ENCODE results near the gene ECEL1. TPM values are rescaled to one million over a fixed set of nuclear protein-coding genes. Genes with fewer than 3 reads are reported as not detected.
"Not testable (repeated sequence)": the region's sequence is repeated elsewhere in the genome, so short reads cannot be mapped to it uniquely, and the experiment has no call there.

Gene ECEL1, protein sequence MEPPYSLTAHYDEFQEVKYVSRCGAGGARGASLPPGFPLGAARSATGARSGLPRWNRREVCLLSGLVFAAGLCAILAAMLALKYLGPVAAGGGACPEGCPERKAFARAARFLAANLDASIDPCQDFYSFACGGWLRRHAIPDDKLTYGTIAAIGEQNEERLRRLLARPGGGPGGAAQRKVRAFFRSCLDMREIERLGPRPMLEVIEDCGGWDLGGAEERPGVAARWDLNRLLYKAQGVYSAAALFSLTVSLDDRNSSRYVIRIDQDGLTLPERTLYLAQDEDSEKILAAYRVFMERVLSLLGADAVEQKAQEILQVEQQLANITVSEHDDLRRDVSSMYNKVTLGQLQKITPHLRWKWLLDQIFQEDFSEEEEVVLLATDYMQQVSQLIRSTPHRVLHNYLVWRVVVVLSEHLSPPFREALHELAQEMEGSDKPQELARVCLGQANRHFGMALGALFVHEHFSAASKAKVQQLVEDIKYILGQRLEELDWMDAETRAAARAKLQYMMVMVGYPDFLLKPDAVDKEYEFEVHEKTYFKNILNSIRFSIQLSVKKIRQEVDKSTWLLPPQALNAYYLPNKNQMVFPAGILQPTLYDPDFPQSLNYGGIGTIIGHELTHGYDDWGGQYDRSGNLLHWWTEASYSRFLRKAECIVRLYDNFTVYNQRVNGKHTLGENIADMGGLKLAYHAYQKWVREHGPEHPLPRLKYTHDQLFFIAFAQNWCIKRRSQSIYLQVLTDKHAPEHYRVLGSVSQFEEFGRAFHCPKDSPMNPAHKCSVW
- 0.12 TPM in 1 of 2 replicates, not detected in the other for total RNA-seq

DNA sequence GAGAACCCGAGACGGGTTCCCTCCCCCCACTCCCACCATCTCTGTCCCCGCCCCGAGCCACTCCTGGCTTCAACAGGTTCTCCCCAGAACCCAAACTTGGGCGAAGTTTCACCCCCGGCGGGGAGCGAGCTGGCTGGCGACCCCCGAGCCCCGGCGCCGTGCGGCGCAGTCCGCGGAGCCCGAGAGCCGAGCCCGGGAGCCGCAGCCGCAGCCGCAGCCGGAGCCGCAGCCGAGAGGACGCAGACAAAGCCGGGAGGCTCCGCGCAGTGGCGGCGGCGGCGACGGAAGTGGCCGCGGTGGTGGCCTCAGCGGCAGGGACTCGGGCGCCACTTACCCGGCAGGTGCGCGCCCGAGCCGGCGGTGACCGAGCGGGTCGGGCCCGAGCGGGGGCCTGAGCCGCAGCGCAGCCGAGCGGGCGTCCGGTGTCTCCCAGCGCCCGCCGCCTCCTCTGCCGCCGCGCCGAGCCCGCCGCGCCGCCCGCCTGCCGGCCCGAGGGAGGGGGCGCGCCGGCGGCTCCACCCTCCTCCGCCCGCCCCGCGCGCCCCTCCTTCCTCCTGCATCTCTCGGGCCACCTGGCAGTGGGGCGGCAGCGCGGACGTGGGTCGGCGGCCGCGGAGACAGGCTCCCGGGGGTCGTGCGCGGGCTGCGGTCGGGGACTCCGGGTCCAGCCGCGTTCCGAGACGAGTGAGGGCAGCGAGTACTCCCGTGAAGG, at the start of gene ECEL1:
Gene ECEL1 (minus strand): TSS at position 450 of the 712 bp plus-strand sequence. CDS start 1,181 bp downstream, outside the sequence.
- Mint-ChIP-seq H3K9me3 (no peaks in the 10 kb centered on the region), H3K4me3 (no peak within 1 kb of the TSS), H3K27me3 (ENCODE audit: insufficient read depth) (peaks cover 31% of the 10 kb centered on the region), H3K27ac (no peak within 1 kb of the TSS), H3K4me1 (ENCODE audit: low read depth) (no peaks in the 10 kb centered on the region), H3K36me3 (ENCODE audit: low read depth) (no peaks in the 10 kb centered on the region)
- DNase-seq (ENCODE audit: low spot score) = no peak
- intact Hi-C loops (cut with micrococcal nuclease) = no loop called here

DNA sequence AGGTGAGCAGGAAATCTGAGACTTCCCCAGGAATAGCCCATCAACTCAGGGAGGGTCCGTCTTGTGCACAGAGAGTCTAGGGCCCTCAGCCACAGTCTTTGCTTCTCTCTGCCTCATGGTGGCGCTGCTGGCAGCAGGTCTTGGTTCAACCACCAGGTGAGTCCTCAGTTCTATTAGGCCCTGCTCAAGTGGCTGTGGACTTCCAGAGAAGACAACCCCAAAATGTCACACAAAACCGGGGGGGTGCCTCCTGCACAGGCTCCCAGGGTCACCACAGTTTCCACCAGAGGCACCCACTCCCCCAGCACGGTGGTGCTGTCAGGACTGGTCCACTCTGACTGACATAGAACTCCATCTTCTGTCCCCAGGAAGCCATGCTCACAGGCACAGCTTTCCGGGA, 49.4 kb upstream of the ECEL1 start:
- DNase-seq (ENCODE audit: low spot score) = no peak
- H3K36me3 Mint-ChIP-seq (ENCODE audit: low read depth) = no peaks in the 10 kb centered on the region
- intact Hi-C loops (cut with micrococcal nuclease) = no loop called here
- H3K27ac Mint-ChIP-seq = no peak overlapping the region
- peaks cover 5% of the 10 kb centered on the region for H3K4me1 Mint-ChIP-seq (ENCODE audit: low read depth)
- no peak overlapping the region for H3K4me3 Mint-ChIP-seq
- peaks cover 6% of the 10 kb centered on the region for H3K9me3 Mint-ChIP-seq
- peaks cover 8% of the 10 kb centered on the region for H3K27me3 Mint-ChIP-seq (ENCODE audit: insufficient read depth)

DNA sequence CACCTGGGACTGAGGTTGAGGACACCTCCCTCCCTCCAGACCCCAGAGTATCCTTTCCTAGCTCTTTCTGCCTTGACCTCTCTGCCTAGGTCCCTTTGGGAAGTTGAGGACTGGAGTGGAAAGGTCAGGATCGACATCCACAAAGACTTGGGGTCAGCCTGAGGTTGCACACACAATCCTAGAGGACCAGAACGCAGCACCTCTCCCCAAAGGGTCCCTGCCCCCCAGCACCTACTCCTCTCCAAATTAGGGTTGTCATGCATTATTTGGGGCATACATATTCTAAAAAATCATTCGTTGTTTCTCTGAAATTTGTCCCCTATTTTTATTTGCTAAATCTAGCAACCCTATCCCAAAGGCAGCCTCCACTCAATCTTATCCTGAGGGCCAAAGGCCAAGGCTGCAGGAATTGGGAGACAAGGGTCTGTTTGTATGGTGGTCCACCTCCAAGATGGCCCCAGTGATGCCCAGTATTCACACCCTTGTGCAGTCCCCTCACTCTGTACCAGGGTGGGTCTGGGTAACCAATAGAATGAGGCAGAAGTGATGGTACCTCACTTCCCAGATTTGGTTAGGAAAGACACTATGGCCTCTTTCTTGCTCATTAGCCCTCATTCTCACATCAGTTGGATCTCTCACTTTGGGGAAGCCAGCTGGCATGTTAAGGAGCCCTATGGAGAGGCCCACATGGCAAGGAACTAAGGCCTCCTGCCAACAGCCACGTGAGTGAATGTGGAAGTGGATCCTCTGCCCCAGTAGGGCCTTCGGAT, 48.3 kb upstream of the ECEL1 start:
- Mint-ChIP-seq H3K9me3 (peaks cover 6% of the 10 kb centered on the region), H3K4me1 (ENCODE audit: low read depth) (peaks cover 5% of the 10 kb centered on the region), H3K4me3 (no peak overlapping the region), H3K27ac (no peak overlapping the region), H3K27me3 (ENCODE audit: insufficient read depth) (peaks cover 8% of the 10 kb centered on the region), H3K36me3 (ENCODE audit: low read depth) (no peaks in the 10 kb centered on the region)
- no peak for DNase-seq (ENCODE audit: low spot score)
- intact Hi-C loops (cut with micrococcal nuclease) = no loop called here

DNA sequence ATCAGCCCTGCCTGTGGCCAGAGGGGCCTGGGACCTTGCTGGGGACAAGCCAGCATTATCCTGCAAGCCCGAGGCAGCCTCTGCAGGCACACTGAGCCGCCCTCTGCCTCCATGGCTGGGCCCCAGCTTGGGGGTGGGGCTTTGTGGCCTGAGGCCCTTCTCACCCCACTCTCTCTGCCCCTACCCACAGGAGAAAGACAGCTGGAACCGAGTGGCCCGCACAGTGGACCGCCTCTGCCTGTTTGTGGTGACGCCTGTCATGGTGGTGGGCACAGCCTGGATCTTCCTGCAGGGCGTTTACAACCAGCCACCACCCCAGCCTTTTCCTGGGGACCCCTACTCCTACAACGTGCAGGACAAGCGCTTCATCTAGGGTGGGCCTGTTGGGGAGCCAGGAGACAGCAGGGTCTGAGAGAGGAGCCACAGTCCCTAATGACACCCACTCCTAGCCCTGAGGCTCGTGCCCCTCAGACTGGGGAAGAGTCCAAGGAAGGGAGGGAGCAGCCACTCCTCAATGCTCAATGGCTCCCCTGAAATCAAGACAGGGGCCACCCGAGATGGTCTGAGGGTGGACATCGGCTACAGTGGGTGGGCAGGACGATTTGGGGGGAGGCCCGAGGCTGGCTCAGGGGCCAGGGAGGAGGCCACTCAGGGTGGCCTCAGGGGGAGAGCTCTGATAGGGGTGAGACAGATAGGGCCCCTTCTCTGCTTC, 47.5 kb upstream of the ECEL1 start:
- intact Hi-C loops (cut with micrococcal nuclease) = no loop called here
- H3K27me3 Mint-ChIP-seq (ENCODE audit: insufficient read depth) = peaks cover 8% of the 10 kb centered on the region
- H3K9me3 Mint-ChIP-seq = peaks cover 6% of the 10 kb centered on the region
- no peaks in the 10 kb centered on the region for H3K36me3 Mint-ChIP-seq (ENCODE audit: low read depth)
- H3K4me1 Mint-ChIP-seq (ENCODE audit: low read depth) = peaks cover 5% of the 10 kb centered on the region
- H3K4me3 Mint-ChIP-seq = no peak overlapping the region
- DNase-seq (ENCODE audit: low spot score) = no peak
- no peak overlapping the region for H3K27ac Mint-ChIP-seq

DNA sequence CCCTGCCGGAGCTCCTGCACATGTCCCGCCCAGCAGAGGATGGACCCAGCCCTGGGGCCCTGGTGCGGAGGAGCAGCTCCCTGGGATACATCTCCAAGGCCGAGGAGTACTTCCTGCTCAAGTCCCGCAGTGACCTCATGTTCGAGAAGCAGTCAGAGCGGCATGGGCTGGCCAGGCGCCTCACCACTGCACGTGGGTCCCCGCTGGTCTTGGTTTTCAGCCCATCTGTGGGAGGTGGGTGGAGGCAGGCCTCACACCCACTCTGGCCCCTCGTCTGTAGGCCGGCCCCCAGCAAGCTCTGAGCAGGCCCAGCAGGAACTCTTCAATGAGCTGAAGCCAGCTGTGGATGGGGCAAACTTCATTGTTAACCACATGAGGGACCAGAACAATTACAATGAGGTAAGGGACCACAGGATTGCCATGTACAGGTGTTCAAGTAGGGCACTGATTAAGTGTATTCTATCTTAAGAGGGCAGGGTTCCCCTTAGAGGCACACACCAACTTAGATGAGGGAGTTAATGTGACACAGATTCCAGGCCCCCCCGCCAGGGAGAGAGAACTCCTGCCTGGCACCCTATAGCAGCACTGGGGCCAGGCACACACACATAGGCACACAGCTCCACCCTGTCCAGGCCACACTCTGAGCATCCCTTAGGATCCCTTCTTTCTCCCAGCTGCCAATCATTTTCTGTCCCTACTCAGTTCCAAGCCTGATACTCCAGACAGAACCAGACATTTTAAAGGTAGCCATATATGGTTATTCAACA, 46.5 kb upstream of the ECEL1 start:
- H3K27me3 Mint-ChIP-seq (ENCODE audit: insufficient read depth) = peaks cover 8% of the 10 kb centered on the region
- H3K36me3 Mint-ChIP-seq (ENCODE audit: low read depth) = no peaks in the 10 kb centered on the region

DNA sequence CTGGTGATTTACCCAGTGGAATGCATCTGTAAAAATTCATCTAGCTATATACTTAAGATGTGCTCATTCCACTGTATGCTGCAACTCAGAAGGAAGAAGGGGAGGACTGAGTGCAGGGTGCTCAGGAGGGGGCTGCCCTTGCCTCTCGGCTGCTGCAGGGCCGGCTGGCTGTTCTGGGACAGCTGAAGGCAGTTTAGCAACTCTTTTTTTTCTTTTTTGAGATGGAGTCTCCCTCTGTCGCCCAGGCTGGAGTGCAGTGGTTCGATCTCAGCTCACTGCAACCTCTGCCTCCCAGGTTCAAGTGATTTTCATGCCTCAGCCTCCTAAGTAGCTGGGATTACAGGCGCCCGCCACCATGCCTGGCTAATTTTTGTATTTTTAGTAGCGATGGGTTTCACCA, 45.2 kb upstream of the ECEL1 start:
- intact Hi-C loops (cut with micrococcal nuclease); H3K27me3 Mint-ChIP-seq (ENCODE audit: insufficient read depth): not testable (repeated sequence)

More for the DNA sequence above, 46.5 kb upstream of the ECEL1 start:
- peaks cover 6% of the 10 kb centered on the region for H3K9me3 Mint-ChIP-seq
- intact Hi-C loops (cut with micrococcal nuclease) = no loop called here
- no peak overlapping the region for H3K27ac Mint-ChIP-seq
- no peak for DNase-seq (ENCODE audit: low spot score)
- H3K4me1 Mint-ChIP-seq (ENCODE audit: low read depth) = peaks cover 6% of the 10 kb centered on the region
- no peak overlapping the region for H3K4me3 Mint-ChIP-seq

DNA sequence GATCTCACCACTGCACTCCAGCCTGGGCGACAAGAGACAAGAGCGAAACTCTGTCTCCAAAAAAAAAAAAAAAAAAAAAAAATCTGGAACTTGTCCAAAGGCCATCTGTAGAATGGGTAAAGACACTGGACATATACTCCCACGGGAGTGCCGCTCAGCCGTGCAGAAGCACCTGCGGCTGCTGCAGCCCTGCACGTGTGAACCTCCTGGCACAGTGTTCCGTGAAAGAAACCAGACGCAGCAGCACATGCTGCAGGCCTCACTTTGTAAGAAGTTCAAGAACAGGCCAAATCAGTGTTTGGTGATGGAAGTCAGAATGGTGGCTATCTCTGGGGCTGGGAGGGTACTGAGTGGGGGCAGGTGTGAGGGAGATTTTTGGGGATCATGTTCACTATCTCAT, 44.8 kb upstream of the ECEL1 start:
- H3K4me3 Mint-ChIP-seq = no peak overlapping the region
- peaks cover 6% of the 10 kb centered on the region for H3K4me1 Mint-ChIP-seq (ENCODE audit: low read depth)
- H3K27ac Mint-ChIP-seq = no peak overlapping the region
- peaks cover 6% of the 10 kb centered on the region for H3K9me3 Mint-ChIP-seq
- DNase-seq (ENCODE audit: low spot score) = no peak
- no peaks in the 10 kb centered on the region for H3K36me3 Mint-ChIP-seq (ENCODE audit: low read depth)
- intact Hi-C loops (cut with micrococcal nuclease) = no loop called here
- H3K27me3 Mint-ChIP-seq (ENCODE audit: insufficient read depth) = peaks cover 10% of the 10 kb centered on the region

More for the DNA sequence above, 45.2 kb upstream of the ECEL1 start:
- not testable (repeated sequence) for H3K4me3 Mint-ChIP-seq; H3K9me3 Mint-ChIP-seq; H3K4me1 Mint-ChIP-seq (ENCODE audit: low read depth); H3K36me3 Mint-ChIP-seq (ENCODE audit: low read depth); H3K27ac Mint-ChIP-seq; DNase-seq (ENCODE audit: low spot score)

DNA sequence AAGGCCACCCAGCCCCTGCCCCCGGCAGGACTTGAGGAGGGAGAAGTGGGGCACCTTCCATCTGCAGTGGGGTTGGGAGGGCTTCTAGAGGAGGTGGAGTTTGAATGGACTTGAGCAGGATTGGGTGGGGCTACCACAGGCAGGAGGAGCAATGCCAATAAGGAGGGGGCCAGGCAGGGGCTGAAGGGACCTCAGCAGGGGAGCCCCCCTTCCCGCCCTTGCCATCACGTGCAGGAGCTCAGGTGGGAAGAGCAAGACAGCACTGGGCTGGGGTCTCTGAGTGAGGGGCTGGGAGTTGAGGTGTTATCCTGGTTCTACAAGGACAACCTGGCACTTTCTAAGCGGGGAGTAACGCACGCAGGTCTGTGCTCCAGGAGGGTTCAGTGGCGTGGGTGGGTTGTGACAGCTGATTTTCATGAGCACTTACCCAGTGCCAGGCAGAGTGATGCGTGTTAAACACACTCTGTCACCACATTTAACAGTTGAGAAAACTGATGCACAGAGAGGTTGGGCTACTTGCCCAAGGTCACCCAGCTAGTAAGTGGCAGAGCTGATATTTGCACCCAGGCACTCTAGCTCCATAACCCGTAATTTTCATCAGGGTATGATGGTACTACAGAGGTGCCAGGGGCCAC, 43.1 kb upstream of the ECEL1 start:
- H3K27me3 Mint-ChIP-seq (ENCODE audit: insufficient read depth) = peaks cover 10% of the 10 kb centered on the region
- intact Hi-C loops (cut with micrococcal nuclease) = no loop called here
- DNase-seq (ENCODE audit: low spot score) = no peak
- H3K4me3 Mint-ChIP-seq = no peak overlapping the region
- H3K36me3 Mint-ChIP-seq (ENCODE audit: low read depth) = no peaks in the 10 kb centered on the region
- no peaks in the 10 kb centered on the region for H3K9me3 Mint-ChIP-seq
- H3K4me1 Mint-ChIP-seq (ENCODE audit: low read depth) = peaks cover 6% of the 10 kb centered on the region
- H3K27ac Mint-ChIP-seq = no peak overlapping the region

DNA sequence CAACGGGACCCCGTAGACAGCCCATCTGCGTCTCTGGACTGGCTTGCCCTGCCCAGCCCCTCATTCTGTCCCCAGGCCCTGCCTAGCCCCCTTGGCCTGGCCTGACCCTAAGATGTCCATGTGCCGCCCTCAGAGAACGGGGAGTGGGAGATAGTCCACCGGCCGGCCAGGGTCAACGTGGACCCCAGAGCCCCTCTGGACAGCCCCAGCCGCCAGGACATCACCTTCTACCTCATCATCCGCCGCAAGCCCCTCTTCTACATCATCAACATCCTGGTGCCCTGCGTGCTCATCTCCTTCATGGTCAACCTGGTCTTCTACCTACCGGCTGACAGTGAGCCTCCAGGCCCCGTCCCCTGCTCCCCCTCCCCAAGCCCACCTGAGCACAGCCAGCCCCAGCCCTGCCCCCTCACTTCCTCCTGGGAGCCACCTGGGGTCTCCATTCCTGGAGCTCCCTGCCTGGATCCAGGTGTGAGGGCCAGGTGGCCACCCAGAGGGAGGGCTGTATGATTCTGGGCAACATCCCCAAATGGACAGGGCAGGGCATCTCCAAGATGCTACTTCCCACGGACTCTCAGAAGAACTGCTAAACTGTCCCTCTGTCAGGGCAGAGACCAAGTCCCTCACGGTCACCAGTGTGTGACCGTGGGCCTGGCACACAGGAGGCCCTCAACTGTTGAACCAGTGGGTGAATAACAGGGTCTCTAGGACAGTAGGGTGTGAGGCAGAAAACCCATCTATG, 42.3 kb upstream of the ECEL1 start:
- Mint-ChIP-seq H3K27ac (no peak overlapping the region), H3K4me3 (no peak overlapping the region), H3K9me3 (no peaks in the 10 kb centered on the region), H3K4me1 (ENCODE audit: low read depth) (peaks cover 6% of the 10 kb centered on the region), H3K36me3 (ENCODE audit: low read depth) (no peaks in the 10 kb centered on the region), H3K27me3 (ENCODE audit: insufficient read depth) (peaks cover 10% of the 10 kb centered on the region)
- intact Hi-C loops (cut with micrococcal nuclease) = loop anchor here (10.0 kb wide), 1 partner anchor 605 kb away; the partner anchor contains the start of gene NPPC
- no peak for DNase-seq (ENCODE audit: low spot score)

DNA sequence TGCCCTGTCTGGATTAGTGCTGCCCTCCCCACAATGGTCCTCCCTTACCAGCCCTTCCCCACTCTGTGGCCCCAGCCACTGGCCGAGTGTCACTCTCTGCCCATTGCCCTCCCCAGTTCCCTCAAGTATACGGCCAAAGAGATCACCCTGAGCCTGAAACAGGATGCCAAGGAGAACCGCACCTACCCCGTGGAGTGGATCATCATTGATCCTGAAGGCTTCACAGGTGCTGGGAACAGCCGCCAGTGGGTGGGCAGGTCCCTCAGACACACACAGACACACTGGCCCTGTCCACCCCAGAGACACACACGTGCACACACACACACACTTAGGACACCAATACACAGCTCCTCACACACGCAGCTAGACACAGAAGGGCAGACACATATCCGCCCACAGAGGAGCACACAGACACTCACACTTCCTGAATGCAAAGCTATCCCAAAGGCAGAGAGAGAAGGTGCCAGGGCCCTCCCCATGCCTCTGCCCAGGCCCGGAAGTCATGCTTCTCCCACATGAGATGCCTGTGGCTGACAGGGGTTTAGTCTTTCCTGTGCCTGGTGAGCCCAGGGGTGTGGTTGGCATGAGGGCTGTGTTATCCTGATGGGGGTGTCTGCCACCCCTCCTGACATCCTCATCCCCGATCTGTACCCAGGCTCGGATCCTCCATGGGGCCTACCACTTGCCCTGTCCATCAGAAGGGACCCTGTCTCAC, 41.3 kb upstream of the ECEL1 start:
- Mint-ChIP-seq H3K4me1 (ENCODE audit: low read depth) (peaks cover 6% of the 10 kb centered on the region), H3K36me3 (ENCODE audit: low read depth) (no peaks in the 10 kb centered on the region), H3K27me3 (ENCODE audit: insufficient read depth) (peaks cover 17% of the 10 kb centered on the region), H3K9me3 (no peaks in the 10 kb centered on the region), H3K4me3 (no peak overlapping the region), H3K27ac (no peak overlapping the region)
- intact Hi-C loops (cut with micrococcal nuclease) = loop anchor here (10.0 kb wide), 1 partner anchor 604 kb away; the partner anchor contains the start of gene NPPC
- no peak for DNase-seq (ENCODE audit: low spot score)
